HepG2 (cell line): ENCODE data around the gene EXOC7. TPM values are rescaled to one million over a fixed set of nuclear protein-coding genes. Genes with fewer than 3 reads are reported as not detected.

Source experiments
- ATF7 ChIP-seq, 2 experiments: fragments of 450-650 bp in 1 of 2; sonication (generic) in 1 of 2; formaldehyde crosslinking in 1 of 2; IDR thresholded peaks; 2 replicates each; pipeline versions ENCODE4 v1.4.0 to v1.6.1; 2016 to 2020; ENCODE audit warnings: antibody characterized with exemption in 1 of 2, mild to moderate bottlenecking in 1 of 2, missing genetic modification reagents in 1 of 2
- KDM2A ChIP-seq: sonication (generic); formaldehyde crosslinking; IDR thresholded peaks from 2 replicates; pipeline ENCODE4 v1.4.0; 2020; ENCODE audit warnings: low read depth, missing genetic modification reagents, borderline replicate concordance
- KLF9 ChIP-seq: IDR thresholded peaks from 2 replicates; pipeline ENCODE4 v1.6.1; 2016; ENCODE audit warnings: low read depth
- MBD4 ChIP-seq: IDR thresholded peaks from 2 replicates; pipeline ENCODE4 v1.6.1; 2012; ENCODE audit warnings: low read length, inconsistent platforms, borderline replicate concordance
- SPEN ChIP-seq: sonication (generic); formaldehyde crosslinking; IDR thresholded peaks from 2 replicates; pipeline ENCODE4 v1.5.1; 2020; ENCODE audit warnings: low read depth, mild to moderate bottlenecking, missing genetic modification reagents
- U2AF1 ChIP-seq: fragments of 200-400 bp; formaldehyde crosslinking; optimal IDR thresholded peaks from 2 replicates; pipeline ENCODE3; 2017; ENCODE audit warnings: mild to moderate bottlenecking, low read depth, low read length
- ZBTB42 ChIP-seq: sonication (generic); formaldehyde crosslinking; IDR thresholded peaks from 2 replicates; pipeline ENCODE4 v1.5.0; 2020; ENCODE audit warnings: mild to moderate bottlenecking, missing genetic modification reagents
- ZBTB8A ChIP-seq: sonication (generic); formaldehyde crosslinking; IDR thresholded peaks from 2 replicates; pipeline ENCODE4 v1.4.0; 2020; ENCODE audit warnings: mild to moderate bottlenecking, low read depth, missing genetic modification reagents, borderline replicate concordance
- ZNF3 ChIP-seq: IDR thresholded peaks from 2 replicates; pipeline ENCODE4 v1.7.0; 2017; ENCODE audit warnings: inconsistent platforms
- ZNF44 ChIP-seq: sonication (generic); formaldehyde crosslinking; IDR thresholded peaks from 2 replicates; pipeline ENCODE4 v1.5.1; 2020; ENCODE audit warnings: mild to moderate bottlenecking, missing genetic modification reagents
- ZNF558 ChIP-seq: sonication (generic); formaldehyde crosslinking; IDR thresholded peaks from 2 replicates; pipeline ENCODE4 v1.9.0; 2022; ENCODE audit warnings: mild to moderate bottlenecking, missing genetic modification reagents, borderline replicate concordance
- ZSCAN20 ChIP-seq: sonication (generic); formaldehyde crosslinking; IDR thresholded peaks from 2 replicates; pipeline ENCODE4 v1.4.0; 2020; ENCODE audit warnings: missing genetic modification reagents, mild to moderate bottlenecking, borderline replicate concordance
- polyA plus RNA-seq, 8 experiments: library from polyadenylated mRNA; depleted of rRNA in 3 of 8; stranded (reverse) in 7 of 8; unstranded in 1 of 8; fragments of >200 nt; fragmentation: Illumina TruSeq in 4 of 8; extraction: Trizol in 4 of 8; gene quantifications; 2 replicates each; pipeline versions ENCODE4 v1.2.1 to v1.2.3, GENCODE V29; 2011 to 2016; ENCODE audit warnings: low read depth in 4 of 8, missing spikeins in 1 of 8, mixed read lengths in 1 of 8; ENCODE audit not compliant: insufficient read depth in 1 of 8
- total RNA-seq, 5 experiments: library from RNA; depleted of rRNA; stranded (reverse); fragments of >200 nt; fragmentation: Illumina TruSeq; extraction: Trizol; gene quantifications; 2 replicates each; pipeline ENCODE4 v1.2.3, GENCODE V29; 2016; ENCODE audit warnings: low read depth in 1 of 5
- TF ChIP-seq, protein P1 (sequence below): sonication (generic); formaldehyde crosslinking; IDR thresholded peaks from 2 replicates; pipeline ENCODE4 v1.4.0; 2020; ENCODE audit warnings: missing genetic modification reagents
- TF ChIP-seq, protein P2 (sequence below): sonication (generic); formaldehyde crosslinking; IDR thresholded peaks from 2 replicates; pipeline ENCODE4 v1.8.1; 2023; ENCODE audit warnings: mild to moderate bottlenecking, missing genetic modification reagents
- TF ChIP-seq, protein P3 (sequence below): sonication (generic); formaldehyde crosslinking; IDR thresholded peaks from 2 replicates; pipeline ENCODE4 v1.4.0; 2020; ENCODE audit warnings: missing genetic modification reagents, mild to moderate bottlenecking, borderline replicate concordance
- TF ChIP-seq, protein P4 (sequence below): sonication (generic); formaldehyde crosslinking; IDR thresholded peaks from 2 replicates; pipeline ENCODE4 v1.5.1; 2020; ENCODE audit warnings: missing genetic modification reagents, mild to moderate bottlenecking, borderline replicate concordance
- TF ChIP-seq, protein P5 (sequence below): IDR thresholded peaks from 2 replicates; pipeline ENCODE4 v1.6.1; 2016; ENCODE audit warnings: low read depth

Gene EXOC7
- total and polyA plus RNA-seq, 2 of the 13 experiments (the other 11 are each of a cell fraction or from before 2014, with no cell fraction given), result 86.9 to 116 TPM

DNA sequence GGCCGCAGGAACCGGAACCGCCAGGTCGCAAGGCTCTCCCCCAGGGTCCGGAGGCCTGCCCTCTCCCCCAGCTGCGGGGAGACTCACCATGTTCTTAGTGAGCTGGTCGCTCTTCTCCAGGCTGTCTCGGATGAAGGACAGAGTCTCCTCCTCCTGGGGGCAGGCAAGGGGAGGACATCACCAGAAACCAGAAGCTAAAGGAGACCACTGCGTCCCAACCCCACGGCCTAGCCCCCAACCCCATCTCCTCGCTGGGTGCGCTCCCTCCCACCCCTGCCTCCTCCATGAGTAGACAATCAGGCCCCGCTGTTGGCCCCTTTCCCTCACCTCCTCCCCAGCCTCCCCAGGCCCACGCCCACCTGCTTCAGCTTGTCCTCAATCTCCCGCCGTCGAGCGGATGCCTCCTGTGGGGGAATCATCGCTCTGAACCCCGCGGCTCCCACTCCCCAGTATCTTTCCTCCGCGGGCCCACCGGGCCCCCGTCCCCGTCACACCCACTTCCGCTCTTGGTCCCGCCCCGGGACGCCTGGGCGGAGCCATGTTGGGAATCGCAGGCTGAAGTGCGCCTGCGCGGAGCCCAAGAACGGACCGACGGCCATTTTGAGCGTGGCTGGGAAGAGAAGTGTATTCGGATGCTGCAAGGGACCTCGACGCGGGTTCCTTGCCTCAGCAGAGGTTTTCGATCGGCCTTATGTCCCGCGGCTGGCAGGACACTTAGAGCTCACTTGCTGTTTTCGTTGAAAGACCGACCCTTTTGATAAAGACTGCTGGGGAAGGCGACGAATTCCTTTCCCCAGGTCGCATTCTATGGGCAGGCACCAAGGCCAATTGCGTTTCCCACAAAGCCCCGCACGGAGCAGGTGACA, at the start of gene EXOC7 (continued):
- TF ChIP-seq KDM2A (CRISPR knock-in tag), result peak; percentile 88
- peak; percentile 24; the same call in 1 of the 2 replicates for TF ChIP-seq ZNF3
- TF ChIP-seq, protein P1, sequence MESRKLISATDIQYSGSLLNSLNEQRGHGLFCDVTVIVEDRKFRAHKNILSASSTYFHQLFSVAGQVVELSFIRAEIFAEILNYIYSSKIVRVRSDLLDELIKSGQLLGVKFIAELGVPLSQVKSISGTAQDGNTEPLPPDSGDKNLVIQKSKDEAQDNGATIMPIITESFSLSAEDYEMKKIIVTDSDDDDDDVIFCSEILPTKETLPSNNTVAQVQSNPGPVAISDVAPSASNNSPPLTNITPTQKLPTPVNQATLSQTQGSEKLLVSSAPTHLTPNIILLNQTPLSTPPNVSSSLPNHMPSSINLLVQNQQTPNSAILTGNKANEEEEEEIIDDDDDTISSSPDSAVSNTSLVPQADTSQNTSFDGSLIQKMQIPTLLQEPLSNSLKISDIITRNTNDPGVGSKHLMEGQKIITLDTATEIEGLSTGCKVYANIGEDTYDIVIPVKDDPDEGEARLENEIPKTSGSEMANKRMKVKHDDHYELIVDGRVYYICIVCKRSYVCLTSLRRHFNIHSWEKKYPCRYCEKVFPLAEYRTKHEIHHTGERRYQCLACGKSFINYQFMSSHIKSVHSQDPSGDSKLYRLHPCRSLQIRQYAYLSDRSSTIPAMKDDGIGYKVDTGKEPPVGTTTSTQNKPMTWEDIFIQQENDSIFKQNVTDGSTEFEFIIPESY, result no peak
- TF ChIP-seq, protein P2, sequence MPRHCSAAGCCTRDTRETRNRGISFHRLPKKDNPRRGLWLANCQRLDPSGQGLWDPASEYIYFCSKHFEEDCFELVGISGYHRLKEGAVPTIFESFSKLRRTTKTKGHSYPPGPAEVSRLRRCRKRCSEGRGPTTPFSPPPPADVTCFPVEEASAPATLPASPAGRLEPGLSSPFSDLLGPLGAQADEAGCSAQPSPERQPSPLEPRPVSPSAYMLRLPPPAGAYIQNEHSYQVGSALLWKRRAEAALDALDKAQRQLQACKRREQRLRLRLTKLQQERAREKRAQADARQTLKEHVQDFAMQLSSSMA (CRISPR knock-in tag), result peak; percentile 100
- TF ChIP-seq, protein P3, sequence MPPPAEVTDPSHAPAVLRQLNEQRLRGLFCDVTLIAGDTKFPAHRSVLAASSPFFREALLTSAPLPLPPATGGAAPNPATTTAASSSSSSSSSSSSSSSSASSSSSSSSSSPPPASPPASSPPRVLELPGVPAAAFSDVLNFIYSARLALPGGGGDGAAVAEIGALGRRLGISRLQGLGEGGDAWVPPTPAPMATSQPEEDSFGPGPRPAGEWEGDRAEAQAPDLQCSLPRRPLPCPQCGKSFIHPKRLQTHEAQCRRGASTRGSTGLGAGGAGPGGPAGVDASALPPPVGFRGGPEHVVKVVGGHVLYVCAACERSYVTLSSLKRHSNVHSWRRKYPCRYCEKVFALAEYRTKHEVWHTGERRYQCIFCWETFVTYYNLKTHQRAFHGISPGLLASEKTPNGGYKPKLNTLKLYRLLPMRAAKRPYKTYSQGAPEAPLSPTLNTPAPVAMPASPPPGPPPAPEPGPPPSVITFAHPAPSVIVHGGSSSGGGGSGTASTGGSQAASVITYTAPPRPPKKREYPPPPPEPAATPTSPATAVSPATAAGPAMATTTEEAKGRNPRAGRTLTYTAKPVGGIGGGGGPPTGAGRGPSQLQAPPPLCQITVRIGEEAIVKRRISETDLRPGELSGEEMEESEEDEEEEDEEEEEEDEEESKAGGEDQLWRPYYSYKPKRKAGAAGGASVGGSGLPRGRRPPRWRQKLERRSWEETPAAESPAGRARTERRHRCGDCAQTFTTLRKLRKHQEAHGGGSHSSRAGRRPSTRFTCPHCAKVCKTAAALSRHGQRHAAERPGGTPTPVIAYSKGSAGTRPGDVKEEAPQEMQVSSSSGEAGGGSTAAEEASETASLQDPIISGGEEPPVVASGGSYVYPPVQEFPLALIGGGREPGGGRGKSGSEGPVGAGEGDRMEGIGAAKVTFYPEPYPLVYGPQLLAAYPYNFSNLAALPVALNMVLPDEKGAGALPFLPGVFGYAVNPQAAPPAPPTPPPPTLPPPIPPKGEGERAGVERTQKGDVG (CRISPR knock-in tag), result peak; percentile 92
- TF ChIP-seq ZBTB8A (CRISPR knock-in tag), result no peak
- peak; percentile 39 for TF ChIP-seq U2AF1
- no peak for TF ChIP-seq MBD4
- peak; percentile 71; the same call in 1 of the 2 replicates for TF ChIP-seq ZNF44 (CRISPR knock-in tag)
- peak; percentile 99 for TF ChIP-seq KLF9 (CRISPR knock-in tag)
- no peak for TF ChIP-seq ATF7 (IDR thresholded peaks at IDR 0.05)
- TF ChIP-seq ATF7 (CRISPR knock-in tag; IDR thresholded peaks at IDR 0.05), result 0 out of 2 replicates have a peak, but pooled peaks have one; percentile 18
- TF ChIP-seq, protein P4, sequence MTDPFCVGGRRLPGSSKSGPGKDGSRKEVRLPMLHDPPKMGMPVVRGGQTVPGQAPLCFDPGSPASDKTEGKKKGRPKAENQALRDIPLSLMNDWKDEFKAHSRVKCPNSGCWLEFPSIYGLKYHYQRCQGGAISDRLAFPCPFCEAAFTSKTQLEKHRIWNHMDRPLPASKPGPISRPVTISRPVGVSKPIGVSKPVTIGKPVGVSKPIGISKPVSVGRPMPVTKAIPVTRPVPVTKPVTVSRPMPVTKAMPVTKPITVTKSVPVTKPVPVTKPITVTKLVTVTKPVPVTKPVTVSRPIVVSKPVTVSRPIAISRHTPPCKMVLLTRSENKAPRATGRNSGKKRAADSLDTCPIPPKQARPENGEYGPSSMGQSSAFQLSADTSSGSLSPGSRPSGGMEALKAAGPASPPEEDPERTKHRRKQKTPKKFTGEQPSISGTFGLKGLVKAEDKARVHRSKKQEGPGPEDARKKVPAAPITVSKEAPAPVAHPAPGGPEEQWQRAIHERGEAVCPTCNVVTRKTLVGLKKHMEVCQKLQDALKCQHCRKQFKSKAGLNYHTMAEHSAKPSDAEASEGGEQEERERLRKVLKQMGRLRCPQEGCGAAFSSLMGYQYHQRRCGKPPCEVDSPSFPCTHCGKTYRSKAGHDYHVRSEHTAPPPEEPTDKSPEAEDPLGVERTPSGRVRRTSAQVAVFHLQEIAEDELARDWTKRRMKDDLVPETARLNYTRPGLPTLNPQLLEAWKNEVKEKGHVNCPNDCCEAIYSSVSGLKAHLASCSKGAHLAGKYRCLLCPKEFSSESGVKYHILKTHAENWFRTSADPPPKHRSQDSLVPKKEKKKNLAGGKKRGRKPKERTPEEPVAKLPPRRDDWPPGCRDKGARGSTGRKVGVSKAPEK (CRISPR knock-in tag), result no peak
- TF ChIP-seq ZBTB42 (CRISPR knock-in tag), result peak; percentile 30; the same call in 1 of the 2 replicates
- TF ChIP-seq ZSCAN20, result peak; percentile 23; the same call in 1 of the 2 replicates
- TF ChIP-seq SPEN (CRISPR knock-in tag), result peak; percentile 75; the same call in 1 of the 2 replicates
- no peak for TF ChIP-seq ZNF558 (CRISPR knock-in tag)
- TF ChIP-seq, protein P5, sequence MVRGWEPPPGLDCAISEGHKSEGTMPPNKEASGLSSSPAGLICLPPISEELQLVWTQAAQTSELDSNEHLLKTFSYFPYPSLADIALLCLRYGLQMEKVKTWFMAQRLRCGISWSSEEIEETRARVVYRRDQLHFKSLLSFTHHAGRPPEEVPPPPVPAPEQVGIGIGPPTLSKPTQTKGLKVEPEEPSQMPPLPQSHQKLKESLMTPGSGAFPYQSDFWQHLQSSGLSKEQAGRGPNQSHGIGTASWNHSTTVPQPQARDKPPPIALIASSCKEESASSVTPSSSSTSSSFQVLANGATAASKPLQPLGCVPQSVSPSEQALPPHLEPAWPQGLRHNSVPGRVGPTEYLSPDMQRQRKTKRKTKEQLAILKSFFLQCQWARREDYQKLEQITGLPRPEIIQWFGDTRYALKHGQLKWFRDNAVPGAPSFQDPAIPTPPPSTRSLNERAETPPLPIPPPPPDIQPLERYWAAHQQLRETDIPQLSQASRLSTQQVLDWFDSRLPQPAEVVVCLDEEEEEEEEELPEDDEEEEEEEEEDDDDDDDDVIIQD (CRISPR knock-in tag), result peak; percentile 66; the same call in 1 of the 2 replicates
